Cardiac septum (tissue), 1 donor: ENCODE results near the gene FBXW7. TPM values are rescaled to one million over a fixed set of nuclear protein-coding genes. Genes with fewer than 3 reads are reported as not detected.

Experiments
- DNase-seq: peaks from one replicate; pipeline ENCODE4 v3.0.0-alpha.2; 2020; ENCODE audit warnings: low spot score
- intact Hi-C: fragments of 100-400 bp; cut with DNase I; formaldehyde crosslinking; loops from one replicate; pipeline ENCODE4 v1.14.0; 2022
- microRNA-seq: library from miRNA; unstranded; fragments of <30 nt; microRNA quantifications from one replicate; pipeline ENCODE4 v1.2.0, GENCODE V29; 2020
- total RNA-seq: library from RNA; stranded (reverse); fragmentation: NEBNext Ultra II Directional; extraction: Animal tissue kit (Norgen Biotek cat#: 25700); gene quantifications from one replicate; pipeline ENCODE4 v1.2.1, GENCODE V29; 2021
- donor health status: DM: no; HTN: no; CAD: no.

The FBXW7 gene
- total RNA-seq, 1 donor from 2014 or later: 65.5 TPM

GRCh38 chr4:152279234-152279566, 256.7 kb downstream of the FBXW7 start:
- no peak for DNase-seq
- intact Hi-C loops: no loop called here

- DNase-seq: no peak
- intact Hi-C loops: no loop called here
Observed at GRCh38 chr4:152278505-152279233, 257.2 kb downstream of the FBXW7 start.

GRCh38 chr4:152278172-152278504, 257.8 kb downstream of the FBXW7 start:
- intact Hi-C loops: no loop called here
- no peak for DNase-seq

GRCh38 chr4:152277333-152277732, 258.6 kb downstream of the FBXW7 start:
- DNase-seq: no peak
- intact Hi-C loops: no loop called here

GRCh38 chr4:152273343-152273742, 262.5 kb downstream of the FBXW7 start:
- intact Hi-C loops: no loop called here
- no peak for DNase-seq

Small RNAs within 50 kb of the gene (microRNA-seq; reads per million reads assigned to microRNA genes)
- not detected for gene MIR3140

Other genes with a start within 250 kb of the FBXW7 start
- gene TMEM154, start 143.9 kb upstream of the FBXW7 start, total RNA-seq: 1.6 TPM
- gene TIGD4, start 243.6 kb upstream of the FBXW7 start, total RNA-seq: 0.40 TPM
- gene ARFIP1, start 243.9 kb upstream of the FBXW7 start, total RNA-seq: 11.9 TPM